Activated CD8-positive, alpha-beta T cell treated with anti-CD3 and anti-CD28 coated beads for 36 hours (primary cell): ENCODE data around the gene DET1. TPM values are rescaled to one million over a fixed set of nuclear protein-coding genes. Genes with fewer than 3 reads are reported as not detected.

ENCODE experiments used
- ATAC-seq: fragments of 200-7000 bp; cut with Tn5 transposase; one replicate; pipeline ENCODE4 v1.10.0; 2021; ENCODE audit warnings: mild to moderate bottlenecking, moderate library complexity
- CTCF ChIA-PET: fragments of 350-600 bp; sonication (Branson Sonifier 250); formaldehyde crosslinking; loops from one replicate; lab custom pipeline; 2021; ENCODE audit warnings: antibody characterized with exemption; lab: Charles Lee
- POLR2A ChIA-PET: fragments of 350-600 bp; sonication (Branson Sonifier 250); formaldehyde crosslinking; loops from one replicate; lab custom pipeline; 2021; ENCODE audit warnings: antibody characterized with exemption; lab: Charles Lee
- DNase-seq: peaks from one replicate; pipeline ENCODE4 v3.0.0-alpha.2; 2020
- H3K27ac Mint-ChIP-seq: one replicate; pipeline ENCODE4 v1.8.0; 2021; ENCODE audit warnings: mild to moderate bottlenecking, mixed read lengths
- H3K27me3 Mint-ChIP-seq: one replicate; pipeline ENCODE4 v1.8.0; 2021; ENCODE audit warnings: mixed read lengths
- H3K36me3 Mint-ChIP-seq: one replicate; pipeline ENCODE4 v1.8.0; 2021; ENCODE audit warnings: low read depth, mixed read lengths
- H3K4me1 Mint-ChIP-seq: one replicate; pipeline ENCODE4 v1.8.0; 2021; ENCODE audit warnings: low read depth, mixed read lengths
- H3K4me3 Mint-ChIP-seq: one replicate; pipeline ENCODE4 v1.8.0; 2021; ENCODE audit warnings: mild to moderate bottlenecking, moderate library complexity, mixed read lengths
- H3K9me3 Mint-ChIP-seq: one replicate; pipeline ENCODE4 v1.8.0; 2021; ENCODE audit warnings: mixed read lengths
- CTCF ChIP-seq: fragments of 200-600 bp; IDR thresholded peaks from one replicate; pipeline ENCODE4 v1.8.0; 2022; ENCODE audit warnings: antibody characterized with exemption, mild to moderate bottlenecking
- intact Hi-C: fragments of 100-400 bp; cut with micrococcal nuclease; formaldehyde crosslinking; loops from one replicate; pipeline ENCODE4 v1.10.0; 2022
- total RNA-seq, 2 experiments: library from RNA; stranded (reverse); gene quantifications; one replicate each; pipeline ENCODE4 v1.2.3, GENCODE V29; 2021

The DET1 gene
- total RNA-seq, 2 experiments from 2014 or later: 2.1 to 2.6 TPM

GRCh38 chr15:88538972-88539371 is 7.5 kb downstream of the DET1 start:
- TF ChIP-seq CTCF: no peak
- intact Hi-C loops: no loop called here
- DNase-seq (no peak), ATAC-seq (no peak)
- ChIA-PET POLR2A (no interaction called here), CTCF (no interaction called here)
- no peaks in the 10 kb centered on the region for H3K27me3 Mint-ChIP-seq
- peaks cover 12% of the 10 kb centered on the region for H3K36me3 Mint-ChIP-seq
- peaks cover 6% of the 10 kb centered on the region for H3K9me3 Mint-ChIP-seq
- no peak overlapping the region for H3K4me3 Mint-ChIP-seq
- H3K4me1 Mint-ChIP-seq: peaks cover 4% of the 10 kb centered on the region
- H3K27ac Mint-ChIP-seq: no peak overlapping the region

GRCh38 chr15:88537591-88538317 is 8.7 kb downstream of the DET1 start:
- H3K4me1 Mint-ChIP-seq: peaks cover 4% of the 10 kb centered on the region
- intact Hi-C loops: no loop called here
- CTCF ChIA-PET: no interaction called here
- POLR2A ChIA-PET: no interaction called here
- no peak overlapping the region for H3K4me3 Mint-ChIP-seq
- ATAC-seq (no peak), DNase-seq (no peak)
- H3K9me3 Mint-ChIP-seq: peaks cover 6% of the 10 kb centered on the region
- no peak for TF ChIP-seq CTCF
- no peaks in the 10 kb centered on the region for H3K27me3 Mint-ChIP-seq
- H3K27ac Mint-ChIP-seq: no peak overlapping the region
- peaks cover 18% of the 10 kb centered on the region for H3K36me3 Mint-ChIP-seq

- ATAC-seq (no peak), DNase-seq (no peak)
- H3K4me1 Mint-ChIP-seq: no peaks in the 10 kb centered on the region
- no peaks in the 10 kb centered on the region for H3K27me3 Mint-ChIP-seq
- no peak for TF ChIP-seq CTCF
- H3K9me3 Mint-ChIP-seq: peaks cover 6% of the 10 kb centered on the region
- peaks cover 30% of the 10 kb centered on the region for H3K36me3 Mint-ChIP-seq
- no peak overlapping the region for H3K27ac Mint-ChIP-seq
- H3K4me3 Mint-ChIP-seq: no peak overlapping the region
- ChIA-PET CTCF (interaction anchor here (1.8 kb wide), 1 partner anchor 67 kb away, joined by 4 read pairs; no protein-coding TSS in a partner anchor), POLR2A (no interaction called here)
- intact Hi-C loops: no loop called here
Observed at GRCh38 chr15:88535607-88536313, 10.7 kb downstream of the DET1 start.

- Mint-ChIP-seq H3K9me3 (peaks cover 6% of the 10 kb centered on the region), H3K27ac (no peak overlapping the region), H3K4me3 (no peak overlapping the region), H3K27me3 (no peaks in the 10 kb centered on the region), H3K4me1 (no peaks in the 10 kb centered on the region), H3K36me3 (peaks cover 37% of the 10 kb centered on the region)
- POLR2A ChIA-PET: interaction anchor here (1.5 kb wide), 1 partner anchor 67 kb away, joined by 3 read pairs; the partner anchor contains the start of gene MRPS11
- intact Hi-C loops: no loop called here
- TF ChIP-seq CTCF: no peak
- DNase-seq (no peak), ATAC-seq (no peak)
- CTCF ChIA-PET: interaction anchor here (1.8 kb wide), 1 partner anchor 66 kb away, joined by 4 read pairs; no protein-coding TSS in a partner anchor
Observed at GRCh38 chr15:88535100-88535499, 11.4 kb downstream of the DET1 start.

GRCh38 chr15:88533376-88533775 is 13.1 kb downstream of the DET1 start:
- intact Hi-C loops: no loop called here
- Mint-ChIP-seq H3K27me3 (no peaks in the 10 kb centered on the region), H3K9me3 (peaks cover 6% of the 10 kb centered on the region), H3K4me3 (no peak overlapping the region), H3K36me3 (peaks cover 43% of the 10 kb centered on the region), H3K4me1 (no peaks in the 10 kb centered on the region), H3K27ac (no peak overlapping the region)
- ATAC-seq: no peak
- DNase-seq: no peak
- ChIA-PET CTCF (no interaction called here), POLR2A (no interaction called here)
- TF ChIP-seq CTCF: no peak
